Panc1 (cell line): Measurements from ENCODE around the gene FNDC11.

ENCODE experiments used
- POLR2AphosphoS5 ChIP-seq: IDR thresholded peaks from 2 replicates; pipeline ENCODE4 v1.6.1; 2012; ENCODE audit warnings: mild to moderate bottlenecking, low read depth, low read length, moderate library complexity
- SIN3A ChIP-seq: IDR thresholded peaks from 2 replicates; pipeline ENCODE4 v1.6.1; 2012; ENCODE audit warnings: low read depth, mild to moderate bottlenecking, low read length, moderate library complexity, borderline replicate concordance; ENCODE audit not compliant: insufficient read depth
- TCF7L2 ChIP-seq: IDR thresholded peaks from 2 replicates; pipeline ENCODE4 v1.6.1; 2011; ENCODE audit warnings: mild to moderate bottlenecking, low read depth, low read length, inconsistent platforms
- TF ChIP-seq, protein P1 (sequence below): fragments of 450-650 bp; IDR thresholded peaks from 2 replicates; pipeline ENCODE4 v1.5.1; 2017; ENCODE audit warnings: mild to moderate bottlenecking
- TF ChIP-seq, protein P2 (sequence below), 2 experiments: IDR thresholded peaks; 2 replicates each; pipeline ENCODE4 v1.6.1; 2011 to 2012; ENCODE audit warnings: low read depth in 2 of 2, control low read depth in 1 of 2, low read length in 1 of 2, mild to moderate bottlenecking in 1 of 2, moderate library complexity in 1 of 2; ENCODE audit not compliant: insufficient read depth in 1 of 2

DNA sequence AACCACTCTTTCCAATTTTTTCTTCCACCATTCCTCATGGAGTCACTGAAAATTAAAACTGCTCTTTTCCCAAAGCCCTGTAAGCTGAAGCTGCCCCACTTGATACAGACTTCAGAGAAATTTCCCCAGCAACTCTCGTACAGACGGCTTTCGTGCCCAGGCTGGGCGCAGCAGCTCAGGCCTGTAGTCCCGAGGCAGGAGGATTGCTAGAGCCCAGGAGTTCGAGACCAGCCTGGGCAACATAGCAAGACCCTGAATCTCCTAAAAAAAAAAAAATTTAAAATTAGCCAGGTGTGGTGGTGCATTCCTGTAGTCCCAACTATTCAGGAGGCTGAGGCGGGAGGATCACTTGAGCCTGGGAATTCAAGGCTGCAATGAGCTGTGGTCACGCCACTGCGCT lies 26.8 kb upstream of the FNDC11 start:
- TF ChIP-seq TCF7L2 (no peak), SIN3A (no peak), POLR2AphosphoS5 (0 out of 2 replicates have a peak, but pooled peaks have one; percentile 11)
- TF ChIP-seq, protein P1, sequence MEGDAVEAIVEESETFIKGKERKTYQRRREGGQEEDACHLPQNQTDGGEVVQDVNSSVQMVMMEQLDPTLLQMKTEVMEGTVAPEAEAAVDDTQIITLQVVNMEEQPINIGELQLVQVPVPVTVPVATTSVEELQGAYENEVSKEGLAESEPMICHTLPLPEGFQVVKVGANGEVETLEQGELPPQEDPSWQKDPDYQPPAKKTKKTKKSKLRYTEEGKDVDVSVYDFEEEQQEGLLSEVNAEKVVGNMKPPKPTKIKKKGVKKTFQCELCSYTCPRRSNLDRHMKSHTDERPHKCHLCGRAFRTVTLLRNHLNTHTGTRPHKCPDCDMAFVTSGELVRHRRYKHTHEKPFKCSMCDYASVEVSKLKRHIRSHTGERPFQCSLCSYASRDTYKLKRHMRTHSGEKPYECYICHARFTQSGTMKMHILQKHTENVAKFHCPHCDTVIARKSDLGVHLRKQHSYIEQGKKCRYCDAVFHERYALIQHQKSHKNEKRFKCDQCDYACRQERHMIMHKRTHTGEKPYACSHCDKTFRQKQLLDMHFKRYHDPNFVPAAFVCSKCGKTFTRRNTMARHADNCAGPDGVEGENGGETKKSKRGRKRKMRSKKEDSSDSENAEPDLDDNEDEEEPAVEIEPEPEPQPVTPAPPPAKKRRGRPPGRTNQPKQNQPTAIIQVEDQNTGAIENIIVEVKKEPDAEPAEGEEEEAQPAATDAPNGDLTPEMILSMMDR: no peak
- TF ChIP-seq, protein P2, sequence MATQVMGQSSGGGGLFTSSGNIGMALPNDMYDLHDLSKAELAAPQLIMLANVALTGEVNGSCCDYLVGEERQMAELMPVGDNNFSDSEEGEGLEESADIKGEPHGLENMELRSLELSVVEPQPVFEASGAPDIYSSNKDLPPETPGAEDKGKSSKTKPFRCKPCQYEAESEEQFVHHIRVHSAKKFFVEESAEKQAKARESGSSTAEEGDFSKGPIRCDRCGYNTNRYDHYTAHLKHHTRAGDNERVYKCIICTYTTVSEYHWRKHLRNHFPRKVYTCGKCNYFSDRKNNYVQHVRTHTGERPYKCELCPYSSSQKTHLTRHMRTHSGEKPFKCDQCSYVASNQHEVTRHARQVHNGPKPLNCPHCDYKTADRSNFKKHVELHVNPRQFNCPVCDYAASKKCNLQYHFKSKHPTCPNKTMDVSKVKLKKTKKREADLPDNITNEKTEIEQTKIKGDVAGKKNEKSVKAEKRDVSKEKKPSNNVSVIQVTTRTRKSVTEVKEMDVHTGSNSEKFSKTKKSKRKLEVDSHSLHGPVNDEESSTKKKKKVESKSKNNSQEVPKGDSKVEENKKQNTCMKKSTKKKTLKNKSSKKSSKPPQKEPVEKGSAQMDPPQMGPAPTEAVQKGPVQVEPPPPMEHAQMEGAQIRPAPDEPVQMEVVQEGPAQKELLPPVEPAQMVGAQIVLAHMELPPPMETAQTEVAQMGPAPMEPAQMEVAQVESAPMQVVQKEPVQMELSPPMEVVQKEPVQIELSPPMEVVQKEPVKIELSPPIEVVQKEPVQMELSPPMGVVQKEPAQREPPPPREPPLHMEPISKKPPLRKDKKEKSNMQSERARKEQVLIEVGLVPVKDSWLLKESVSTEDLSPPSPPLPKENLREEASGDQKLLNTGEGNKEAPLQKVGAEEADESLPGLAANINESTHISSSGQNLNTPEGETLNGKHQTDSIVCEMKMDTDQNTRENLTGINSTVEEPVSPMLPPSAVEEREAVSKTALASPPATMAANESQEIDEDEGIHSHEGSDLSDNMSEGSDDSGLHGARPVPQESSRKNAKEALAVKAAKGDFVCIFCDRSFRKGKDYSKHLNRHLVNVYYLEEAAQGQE (IDR thresholded peaks at IDR 0.05; ENCODE audit: insufficient read depth in 1 of 2, low read depth in 2 of 2, low read length in 1 of 2): no peak
